H9 (cell line): ENCODE measurements around the gene HPCAL1. TPM values are rescaled to one million over a fixed set of nuclear protein-coding genes. Genes with fewer than 3 reads are reported as not detected.

ENCODE experiments used
- DNase-seq: peaks from one replicate; pipeline ENCODE4 v3.0.0-alpha.2; 2017
- H2AFZ ChIP-seq: one replicate; pipeline ENCODE4 v1.6.1; 2013; ENCODE audit warnings: mild to moderate bottlenecking, low read length, control low read depth, moderate library complexity
- H2AK5ac ChIP-seq: 2 replicates; pipeline ENCODE4 v1.6.1; 2013; ENCODE audit warnings: low read length, control low read depth, mixed read lengths; ENCODE audit not compliant: insufficient read length
- H2BK120ac ChIP-seq: one replicate; pipeline ENCODE4 v1.6.1; 2013; ENCODE audit warnings: low read depth, mild to moderate bottlenecking, low read length, control low read depth, inconsistent platforms; ENCODE audit not compliant: poor library complexity, severe bottlenecking
- H2BK12ac ChIP-seq: 2 replicates; pipeline ENCODE4 v1.6.1; 2013; ENCODE audit warnings: low read length, control low read depth, mixed read lengths, low read depth; ENCODE audit not compliant: insufficient read length
- H2BK15ac ChIP-seq: 2 replicates; pipeline ENCODE4 v1.6.1; 2013; ENCODE audit warnings: low read depth, low read length, control low read depth
- H2BK20ac ChIP-seq: one replicate; pipeline ENCODE4 v1.6.1; 2013; ENCODE audit warnings: low read depth, mild to moderate bottlenecking, low read length, control low read depth, inconsistent platforms; ENCODE audit not compliant: poor library complexity, severe bottlenecking
- H2BK5ac ChIP-seq: 2 replicates; pipeline ENCODE4 v1.6.1; 2013; ENCODE audit warnings: low read length, control low read depth, mixed read lengths; ENCODE audit not compliant: insufficient read length
- H3K14ac ChIP-seq: 2 replicates; pipeline ENCODE4 v1.6.1; 2013; ENCODE audit warnings: low read length, control low read depth; ENCODE audit not compliant: insufficient read depth
- H3K18ac ChIP-seq: 2 replicates; pipeline ENCODE4 v1.6.1; 2013; ENCODE audit warnings: low read depth, mild to moderate bottlenecking, mixed read lengths, low read length, control low read depth; ENCODE audit not compliant: insufficient read length
- H3K23ac ChIP-seq: 2 replicates; pipeline ENCODE4 v1.6.1; 2013; ENCODE audit warnings: low read length, control low read depth, mixed read lengths, low read depth; ENCODE audit not compliant: insufficient read length
- H3K23me2 ChIP-seq: 2 replicates; pipeline ENCODE4 v1.6.1; 2013; ENCODE audit warnings: low read depth, mild to moderate bottlenecking, mixed read lengths, low read length, control low read depth; ENCODE audit not compliant: insufficient read length, poor library complexity, severe bottlenecking
- H3K27ac ChIP-seq: 2 replicates; pipeline ENCODE4 v1.5.1; 2013; ENCODE audit warnings: low read length, control low read depth, mixed read lengths, low read depth; ENCODE audit not compliant: insufficient read length
- H3K27me3 ChIP-seq: 2 replicates; pipeline ENCODE4 v1.6.1; 2013; ENCODE audit warnings: low read length, control low read depth, inconsistent platforms; ENCODE audit not compliant: insufficient read depth
- H3K4ac ChIP-seq: 2 replicates; pipeline ENCODE4 v1.6.1; 2013; ENCODE audit warnings: low read depth, mild to moderate bottlenecking, control low read depth, inconsistent platforms, low read length, moderate library complexity
- H3K4me1 ChIP-seq: 2 replicates; pipeline ENCODE4 v1.6.1; 2013; ENCODE audit warnings: low read length, control low read depth, inconsistent platforms; ENCODE audit not compliant: insufficient read depth
- H3K4me2 ChIP-seq: 2 replicates; pipeline ENCODE4 v1.6.1; 2013; ENCODE audit warnings: low read length, control low read depth, mixed read lengths; ENCODE audit not compliant: insufficient read length, insufficient read depth
- H3K56ac ChIP-seq: 2 replicates; pipeline ENCODE4 v1.6.1; 2013; ENCODE audit warnings: low read depth, mild to moderate bottlenecking, mixed read lengths, low read length, control low read depth; ENCODE audit not compliant: insufficient read length
- H3K79me1 ChIP-seq: 2 replicates; pipeline ENCODE4 v1.6.1; 2013; ENCODE audit warnings: low read depth, mild to moderate bottlenecking, moderate library complexity, low read length, control low read depth, inconsistent platforms; ENCODE audit not compliant: insufficient read depth, poor library complexity, severe bottlenecking
- H3K79me2 ChIP-seq: 2 replicates; pipeline ENCODE4 v1.6.1; 2013; ENCODE audit warnings: low read length, control low read depth, inconsistent platforms; ENCODE audit not compliant: insufficient read depth
- H3K9ac ChIP-seq: 2 replicates; pipeline ENCODE4 v1.6.1; 2013; ENCODE audit warnings: low read length, control low read depth, mixed read lengths; ENCODE audit not compliant: insufficient read length; ENCODE audit errors: extremely low read depth
- H3K9me3 ChIP-seq: one replicate; pipeline ENCODE4 v1.6.1; 2013; ENCODE audit warnings: low read depth, low read length, inconsistent platforms; ENCODE audit not compliant: control insufficient read depth
- H3T11ph ChIP-seq: one replicate; pipeline ENCODE4 v1.6.1; 2013; ENCODE audit warnings: mild to moderate bottlenecking, low read length, control low read depth, inconsistent platforms
- H4K20me1 ChIP-seq: one replicate; pipeline ENCODE4 v1.6.1; 2013; ENCODE audit not compliant: control insufficient read depth, insufficient read length, insufficient read depth
- H4K5ac ChIP-seq: 2 replicates; pipeline ENCODE4 v1.6.1; 2013; ENCODE audit warnings: low read depth, mild to moderate bottlenecking, mixed read lengths, low read length, control low read depth; ENCODE audit not compliant: insufficient read length
- H4K8ac ChIP-seq: replicated peaks from 2 replicates; pipeline ENCODE4 v1.6.1; 2013; ENCODE audit warnings: low read length, control low read depth, mixed read lengths, low read depth; ENCODE audit not compliant: insufficient read length
- H4K91ac ChIP-seq: 2 replicates; pipeline ENCODE4 v1.6.1; 2013; ENCODE audit warnings: low read depth, mild to moderate bottlenecking, moderate library complexity, mixed read lengths, low read length, control low read depth; ENCODE audit not compliant: insufficient read length
- H3K27ac Mint-ChIP-seq, 3 experiments: 2 replicates in 2 of 3; 3 replicates in 1 of 3; pipeline ENCODE4 v1.8.0; 2020 to 2021; ENCODE audit warnings: mixed read lengths in 3 of 3, mild to moderate bottlenecking in 1 of 3, moderate library complexity in 1 of 3
- H3K27me3 Mint-ChIP-seq: 2 replicates; pipeline ENCODE4 v1.8.0; 2021; ENCODE audit warnings: low read depth, mild to moderate bottlenecking, moderate library complexity, mixed read lengths
- H3K36me3 Mint-ChIP-seq, 3 experiments: 2 replicates in 2 of 3; 3 replicates in 1 of 3; pipeline ENCODE4 v1.8.0; 2020 to 2021; ENCODE audit warnings: low read depth in 3 of 3, mixed read lengths in 3 of 3; ENCODE audit not compliant: insufficient read depth in 1 of 3
- H3K4me1 Mint-ChIP-seq, 2 experiments: 2 replicates each; pipeline ENCODE4 v1.8.0; 2020; ENCODE audit warnings: mixed read lengths in 2 of 2
- H3K4me3 Mint-ChIP-seq, 2 experiments: 2 replicates in 1 of 2; 3 replicates in 1 of 2; pipeline ENCODE4 v1.8.0; 2020 to 2021; ENCODE audit warnings: mild to moderate bottlenecking in 2 of 2, mixed read lengths in 2 of 2, moderate library complexity in 1 of 2
- H3K9me3 Mint-ChIP-seq, 2 experiments: 2 replicates in 1 of 2; 3 replicates in 1 of 2; pipeline ENCODE4 v1.8.0; 2020; ENCODE audit warnings: mild to moderate bottlenecking in 2 of 2, mixed read lengths in 2 of 2, moderate library complexity in 1 of 2
- CTCF ChIP-seq: fragments of 200-600 bp; sonication (generic); conservative IDR thresholded peaks from 3 replicates; pipeline ENCODE4 v1.8.0; 2021; ENCODE audit warnings: antibody characterized with exemption, mild to moderate bottlenecking
- WGBS: extraction: QIAGEN DNeasy Blood & Tissue Kit; methylation state at CpG from one replicate; pipeline ENCODE4 v1.1.7; 2013; ENCODE audit warnings: missing lambda C conversion rate, low lambda C conversion rate, mixed read lengths; ENCODE audit not compliant: insufficient read length; ENCODE audit errors: extremely low coverage; 5-methylcytosine and 5-hydroxymethylcytosine counted together
- total RNA-seq: library from RNA; stranded (reverse); gene quantifications from 2 replicates; pipeline ENCODE4 v1.2.1, GENCODE V29; 2021

HPCAL1 gene
- total RNA-seq, 1 experiment from 2014 or later: 4.7 TPM

GRCh38 chr2:10330700-10331026 is 28.0 kb downstream of the HPCAL1 start:
- no peak overlapping the region for H3K18ac ChIP-seq
- H2BK5ac ChIP-seq: no peak overlapping the region
- H4K91ac ChIP-seq: no peak overlapping the region
- no peak overlapping the region for H3K23ac ChIP-seq
- H3K4me1 Mint-ChIP-seq: peaks cover 62 to 72% of the 10 kb centered on the region in 2 experiments
- H3K27me3 Mint-ChIP-seq: no peaks in the 10 kb centered on the region
- no peak overlapping the region for H4K8ac ChIP-seq
- H2BK12ac ChIP-seq: no peak overlapping the region
- no peak overlapping the region for H3K9ac ChIP-seq
- H3K4me2 ChIP-seq: no peak overlapping the region
- no peaks in the 10 kb centered on the region for H3K23me2 ChIP-seq
- peak overlapping the region in 1 of 3 experiments; percentile 84; a peak in 3 of 7 replicates for H3K27ac Mint-ChIP-seq
- TF ChIP-seq CTCF: no peak
- H3K27me3 ChIP-seq: no peaks in the 10 kb centered on the region
- no peak overlapping the region for H3K4me3 Mint-ChIP-seq
- no peak overlapping the region for H4K5ac ChIP-seq
- peaks cover 9 to 11% of the 10 kb centered on the region in 2 experiments; a peak in 3 of 5 replicates for H3K9me3 Mint-ChIP-seq
- H3K4ac ChIP-seq: no peak overlapping the region
- H3K9me3 ChIP-seq: no peaks in the 10 kb centered on the region
- no peak overlapping the region for H3T11ph ChIP-seq
- no peak overlapping the region for H3K56ac ChIP-seq
- DNase-seq: no peak
- no peak overlapping the region for H2BK120ac ChIP-seq
- peak overlapping the region; percentile 61; the same call in 1 of the 2 replicates for H3K14ac ChIP-seq
- peaks cover 12% of the 10 kb centered on the region; the same call in 1 of the 2 replicates for H3K4me1 ChIP-seq
- H4K20me1 ChIP-seq: no peaks in the 10 kb centered on the region
- H3K36me3 Mint-ChIP-seq: peaks cover 5 to 10% (median 5%) of the 10 kb centered on the region in 3 experiments; a peak in 5 of 7 replicates
- no peak overlapping the region for H2BK20ac ChIP-seq
- H3K27ac ChIP-seq: no peak overlapping the region
- WGBS: no CpG with 5 or more reads among the region's 9 CpGs
- no peaks in the 10 kb centered on the region for H3K79me2 ChIP-seq
- no peak overlapping the region for H2BK15ac ChIP-seq
- no peaks in the 10 kb centered on the region for H3K79me1 ChIP-seq
- no peak overlapping the region for H2AK5ac ChIP-seq
- H2AFZ ChIP-seq: no peak overlapping the region
